ENCODE data around the gene STUB1. TPM values are rescaled to one million over a fixed set of nuclear protein-coding genes. Genes with fewer than 3 reads are reported as not detected.
A peak's percentile ranks its signal among the peaks of the same experiment; 100 is the strongest.

The STUB1 gene
- total and polyA plus RNA-seq, 10 of the 15 experiments (the other 5 are each of a cell fraction or from before 2014, with no cell fraction given): 4.2 to 136 (median 67.1) TPM

GRCh38 chr16:729768-730665, 49.8 kb downstream of the STUB1 start (continued):
- TF ChIP-seq NFIC (IDR thresholded peaks at IDR 0.05; ENCODE audit: low read depth, low read length) (no peak), EGR1 (IDR thresholded peaks at IDR 0.05; ENCODE audit: borderline replicate concordance in 1 of 2, low read depth in 2 of 2, low read length in 2 of 2) (no peak), NR2C1 (IDR thresholded peaks at IDR 0.05) (no peak)

DNA sequence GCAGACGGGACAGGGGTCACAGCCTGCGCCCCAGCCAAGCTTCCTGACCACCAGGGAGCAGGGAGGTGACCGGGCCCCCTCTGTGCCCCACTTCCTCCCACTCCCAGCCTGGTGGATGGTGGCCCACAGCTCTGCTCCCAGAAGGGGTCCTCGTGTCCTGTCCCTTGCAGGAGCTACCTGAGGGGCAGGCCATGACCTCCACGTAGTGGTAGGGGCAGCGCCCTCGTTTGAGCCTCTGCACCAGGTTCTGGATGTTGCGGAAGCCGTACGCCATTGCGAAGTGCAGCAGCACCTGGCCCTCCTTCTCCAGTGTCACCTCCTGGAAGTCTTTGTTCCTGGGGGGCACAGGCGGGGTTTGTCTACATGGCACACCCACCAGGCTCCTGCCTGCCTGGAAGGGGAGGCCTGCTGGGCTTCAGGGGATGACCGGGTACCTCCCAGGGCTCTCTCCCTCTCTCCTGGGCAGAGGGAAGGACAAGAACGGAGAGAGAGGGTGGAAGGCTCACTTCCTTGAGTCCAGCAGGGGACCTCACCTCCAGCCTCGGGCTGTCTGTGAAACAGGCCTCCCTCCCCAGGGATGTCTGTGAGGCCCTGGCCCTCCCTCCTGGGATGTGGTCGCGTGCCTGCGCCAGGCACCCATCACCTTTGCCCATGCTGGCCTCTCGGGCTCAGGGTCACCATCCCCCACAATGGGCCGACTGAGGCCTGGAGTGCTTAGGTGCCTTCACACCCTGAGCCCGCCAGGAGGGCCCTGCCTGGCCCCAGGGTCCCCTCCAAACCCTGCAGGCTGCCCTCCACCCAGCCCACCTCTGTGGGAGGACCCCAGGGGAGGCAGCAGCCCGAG, 50.7 kb downstream of the STUB1 start:
- ATAC-seq: no peak
- Histone ChIP-seq H3K4me3 (no peak overlapping the region), H4K20me1 (ENCODE audit: control insufficient read depth, insufficient read depth) (no peaks in the 10 kb centered on the region), H3K27ac (ENCODE audit: control insufficient read depth, insufficient read depth) (no peak overlapping the region), H3K27me3 (replicated peaks in 1 of 2; ENCODE audit: control insufficient read depth in 2 of 2, insufficient read depth in 2 of 2, low read length in 1 of 2) (no peaks in the 10 kb centered on the region), H3K9me3 (replicated peaks; ENCODE audit: control insufficient read depth, insufficient read depth, low read length) (no peaks in the 10 kb centered on the region), H3K9ac (ENCODE audit: control insufficient read depth, insufficient read depth, low read length) (no peak overlapping the region), H3K4me2 (ENCODE audit: control insufficient read depth, insufficient read depth) (no peak overlapping the region), H3K4me1 (ENCODE audit: control insufficient read depth, insufficient read depth, low read length) (peaks cover 24% of the 10 kb centered on the region), H3K36me3 (ENCODE audit: control insufficient read depth in 2 of 2, insufficient read depth in 2 of 2, low read length in 1 of 2) (peaks cover 7 to 9% of the 10 kb centered on the region in 2 experiments; a peak in 3 of 4 replicates), H3K79me2 (ENCODE audit: control insufficient read depth, insufficient read depth, low read length) (no peaks in the 10 kb centered on the region; the same call in 1 of the 2 replicates), H2AFZ (ENCODE audit: control insufficient read depth, low read depth, low read length) (no peak overlapping the region)
- WGBS (ENCODE audit: insufficient coverage, insufficient replicate concordance, low lambda C conversion rate, missing lambda C conversion rate): 80% methylated on average over 22 of the region's 22 CpGs
- TF ChIP-seq, protein P1, sequence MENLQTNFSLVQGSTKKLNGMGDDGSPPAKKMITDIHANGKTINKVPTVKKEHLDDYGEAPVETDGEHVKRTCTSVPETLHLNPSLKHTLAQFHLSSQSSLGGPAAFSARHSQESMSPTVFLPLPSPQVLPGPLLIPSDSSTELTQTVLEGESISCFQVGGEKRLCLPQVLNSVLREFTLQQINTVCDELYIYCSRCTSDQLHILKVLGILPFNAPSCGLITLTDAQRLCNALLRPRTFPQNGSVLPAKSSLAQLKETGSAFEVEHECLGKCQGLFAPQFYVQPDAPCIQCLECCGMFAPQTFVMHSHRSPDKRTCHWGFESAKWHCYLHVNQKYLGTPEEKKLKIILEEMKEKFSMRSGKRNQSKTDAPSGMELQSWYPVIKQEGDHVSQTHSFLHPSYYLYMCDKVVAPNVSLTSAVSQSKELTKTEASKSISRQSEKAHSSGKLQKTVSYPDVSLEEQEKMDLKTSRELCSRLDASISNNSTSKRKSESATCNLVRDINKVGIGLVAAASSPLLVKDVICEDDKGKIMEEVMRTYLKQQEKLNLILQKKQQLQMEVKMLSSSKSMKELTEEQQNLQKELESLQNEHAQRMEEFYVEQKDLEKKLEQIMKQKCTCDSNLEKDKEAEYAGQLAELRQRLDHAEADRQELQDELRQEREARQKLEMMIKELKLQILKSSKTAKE (IDR thresholded peaks at IDR 0.05; ENCODE audit: low read depth, poor library complexity, severe bottlenecking): no peak
- TF ChIP-seq POLR2A (IDR thresholded peaks at IDR 0.05; ENCODE audit: low read depth, low read length): peak; percentile 42; the same call in 1 of the 2 replicates
- SMC1A ChIA-PET (ENCODE audit: uncharacterized antibody, unreplicated experiment): no interaction called here
- DNase-seq (ENCODE audit: low read depth, low spot score): no peak
- in situ Hi-C loops (cut with MboI): no loop called here
- RAD21 ChIA-PET (ENCODE audit: unreplicated experiment): no interaction called here
- POLR2A ChIA-PET: interaction anchor here (1.0 to 1.4 kb wide), 2 partner anchors 9 to 11 kb away, joined by 3 to 6 read pairs; partner anchors contain the start of gene ANTKMT
- BruUV-seq (replicated peaks): no TSS peak
- CTCF ChIA-PET: interaction anchor here (0.7 to 1.4 kb wide), 5 partner anchors 10 to 881 kb away, joined by 3 to 6 read pairs (median 3); partner anchors contain the start of genes ANTKMT and IFT140
- intact Hi-C loops (cut with micrococcal nuclease; ENCODE audit: unreplicated experiment): no loop called here
- FAIRE-seq: no peak
